Ishikawa (cell line): ENCODE results near the gene SLC9A9.

ENCODE experiments used
- NFIC ChIP-seq: IDR thresholded peaks from 2 replicates; pipeline ENCODE4 v1.6.1; 2012
- TAF1 ChIP-seq: IDR thresholded peaks from 2 replicates; pipeline ENCODE4 v1.6.1; 2012; ENCODE audit warnings: low read depth, mild to moderate bottlenecking

DNA sequence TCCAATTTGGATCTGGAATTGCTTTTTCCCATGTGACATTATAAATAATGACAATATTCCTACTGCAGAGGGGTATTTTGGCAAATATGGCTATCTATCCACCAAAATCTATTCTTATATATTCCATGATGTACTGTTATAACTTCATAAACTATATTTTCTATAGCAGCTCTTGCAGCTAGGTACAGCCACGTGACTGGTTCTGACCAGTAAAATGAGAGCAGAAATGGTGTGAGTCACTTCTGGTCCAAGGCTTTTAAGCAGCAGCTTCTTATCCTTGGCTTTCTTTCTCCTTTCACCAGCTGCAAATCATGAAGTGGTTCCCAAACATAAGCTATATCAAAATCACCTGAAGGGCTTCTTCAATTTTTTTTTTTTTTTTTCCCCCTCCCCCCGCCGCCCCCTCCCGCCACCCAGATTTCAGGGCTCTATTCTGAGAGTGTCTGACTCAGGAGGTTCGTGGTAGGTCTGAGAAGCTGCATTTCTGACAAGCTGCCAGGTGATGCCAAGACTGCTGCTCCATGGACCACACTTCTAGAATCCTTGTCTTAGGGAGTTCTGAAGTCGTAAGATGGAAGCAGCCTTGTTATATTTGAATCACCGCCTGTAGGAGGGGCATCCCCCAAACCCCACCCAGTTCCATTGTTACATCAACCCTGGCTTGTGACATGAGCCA lies 371.2 kb downstream of the SLC9A9 start:
- no peak for TF ChIP-seq TAF1
- no peak for TF ChIP-seq NFIC
